Heart left ventricle (tissue), 13 donors: ENCODE data around the gene PTPRM.

Experiments used
- POLR2A ChIP-seq, 2 donors: fragments of 450-650 bp; IDR thresholded peaks; one replicate each; pipeline ENCODE4 v1.6.1; 2017; ENCODE audit warnings: antibody characterized with exemption in 2 of 2, mild to moderate bottlenecking in 2 of 2, moderate library complexity in 2 of 2
- TF ChIP-seq, protein P1 (sequence below), 12 donors: fragments of 200-600 bp; sonication (generic) in 4 of 12; IDR thresholded peaks; one replicate each; pipeline versions ENCODE4 v1.5.0 to v1.8.0; 2018 to 2022; ENCODE audit warnings: antibody characterized with exemption in 12 of 12, mild to moderate bottlenecking in 5 of 12
- donor health status: ischemic (EF 13 %, LVEDD 7.1; RV severe dilation, severe dysfunction).
- donor health status: DM: no; HTN: yes; CAD: no.
- donor health status: DM: no; HTN: no; CAD: no.
- donor health status: ischemic (EF 25% LVEDD 6.9; RV normal size, moderate dysfunction).
- donor health status: ischemic (EF 25% LVEDD 5.7; RV mildly dilated, moderate dysfunction).
- donor health status: ischemic (EF 35%, LVEDD 5.7; RV mildly dilated, moderate dysfunction).
- donor health status: nonischemic (EF 11% LVEDD 7.7; RV severe dilation, severe dysfunction).
- donor health status: DM: yes; HTN: yes; CAD: no.
- donor health status: PGD.
- donor health status: ischemic (EF 29% LVEDD 5.4; RV normal size, mild dysfunction).
- donor health status: nonischemic (EF 23%, LVEDD 6.1; RV moderate dilation, normal function).

- TF ChIP-seq POLR2A (IDR thresholded peaks at IDR 0.05), result no peak
- TF ChIP-seq, protein P1, sequence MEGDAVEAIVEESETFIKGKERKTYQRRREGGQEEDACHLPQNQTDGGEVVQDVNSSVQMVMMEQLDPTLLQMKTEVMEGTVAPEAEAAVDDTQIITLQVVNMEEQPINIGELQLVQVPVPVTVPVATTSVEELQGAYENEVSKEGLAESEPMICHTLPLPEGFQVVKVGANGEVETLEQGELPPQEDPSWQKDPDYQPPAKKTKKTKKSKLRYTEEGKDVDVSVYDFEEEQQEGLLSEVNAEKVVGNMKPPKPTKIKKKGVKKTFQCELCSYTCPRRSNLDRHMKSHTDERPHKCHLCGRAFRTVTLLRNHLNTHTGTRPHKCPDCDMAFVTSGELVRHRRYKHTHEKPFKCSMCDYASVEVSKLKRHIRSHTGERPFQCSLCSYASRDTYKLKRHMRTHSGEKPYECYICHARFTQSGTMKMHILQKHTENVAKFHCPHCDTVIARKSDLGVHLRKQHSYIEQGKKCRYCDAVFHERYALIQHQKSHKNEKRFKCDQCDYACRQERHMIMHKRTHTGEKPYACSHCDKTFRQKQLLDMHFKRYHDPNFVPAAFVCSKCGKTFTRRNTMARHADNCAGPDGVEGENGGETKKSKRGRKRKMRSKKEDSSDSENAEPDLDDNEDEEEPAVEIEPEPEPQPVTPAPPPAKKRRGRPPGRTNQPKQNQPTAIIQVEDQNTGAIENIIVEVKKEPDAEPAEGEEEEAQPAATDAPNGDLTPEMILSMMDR (IDR thresholded peaks at IDR 0.05), result no peak
These were observed 114.2 kb downstream of the PTPRM start for GRCh38 chr18:7681298-7681697.
